HCT116 (cell line): ENCODE measurements around the gene FNIP2. TPM values are rescaled to one million over a fixed set of nuclear protein-coding genes. Genes with fewer than 3 reads are reported as not detected.

ENCODE experiments used
- ATAC-seq: fragments of 200-7000 bp; cut with Tn5 transposase; 2 replicates; pipeline ENCODE4 v1.9.1; 2020; ENCODE audit warnings: mild to moderate bottlenecking, moderate library complexity
- BruUV-seq: library from RNA; stranded (reverse); fragments of 400-500 nt; replicated peaks from 2 replicates; lab custom pipeline; 2021; lab: Mats Ljungman, UMichigan
- CTCF ChIA-PET: fragments of 300-600 bp; sonication (Branson Sonifier 250); formaldehyde crosslinking; loops from one replicate; lab custom pipeline; 2021; ENCODE audit warnings: antibody characterized with exemption; lab: Charles Lee
- POLR2A ChIA-PET: fragments of 300-600, 350-600 bp; sonication (Branson Sonifier 250); formaldehyde crosslinking; loops from one replicate; lab custom pipeline; 2021; ENCODE audit warnings: antibody characterized with exemption; lab: Charles Lee
- RAD21 ChIA-PET, 2 experiments: fragments of 300-600 bp; sonication (Branson Sonifier 250); formaldehyde crosslinking; loops; one replicate each; lab custom pipeline; 2023; ENCODE audit warnings: low total read pairs in 2 of 2; ENCODE audit not compliant: uncharacterized antibody in 2 of 2, unreplicated experiment in 2 of 2, low non-redundant PET in 1 of 2; lab: Charles Lee
- DNase-seq: peaks from one replicate; pipeline ENCODE4 v3.0.0-alpha.2; 2010; ENCODE audit warnings: low read depth, low spot score
- H2AFZ ChIP-seq: fragments of 200-600 bp; shearing (Covaris generic), sonication (generic); 2 replicates; pipeline ENCODE4 v1.6.1; 2017; ENCODE audit warnings: low read depth, mixed run types, mixed read lengths, antibody characterized with exemption, low read length; ENCODE audit not compliant: poor library complexity, severe bottlenecking
- H3K27ac ChIP-seq: 2 replicates; pipeline ENCODE4 v1.5.1; 2012; ENCODE audit warnings: low read depth, low read length
- H3K27me3 ChIP-seq: fragments of 200-600 bp; sonication (generic); 2 replicates; pipeline ENCODE4 v1.6.1; 2016; ENCODE audit warnings: mixed run types, low read length, mixed read lengths; ENCODE audit not compliant: insufficient read depth
- H3K36me3 ChIP-seq, 2 experiments: fragments of 200-500 bp in 1 of 2; fragments of 200-600 bp in 1 of 2; sonication (Bioruptor generic) in 1 of 2; sonication (generic) in 1 of 2; 2 replicates each; pipeline versions ENCODE4 v1.5.1 to v1.6.1; 2014 to 2016; ENCODE audit warnings: low read length in 2 of 2, inconsistent platforms in 1 of 2, mixed read lengths in 1 of 2, mixed run types in 1 of 2; ENCODE audit not compliant: insufficient read depth in 2 of 2, control insufficient read depth in 1 of 2
- H3K4me1 ChIP-seq, 2 experiments: fragments of 200-600 bp in 1 of 2; sonication (generic) in 1 of 2; 2 replicates each; pipeline versions ENCODE4 v1.5.1 to v1.6.1; 2012 to 2017; ENCODE audit warnings: low read length in 2 of 2, inconsistent platforms in 1 of 2, mild to moderate bottlenecking in 1 of 2, mixed read lengths in 1 of 2, mixed run types in 1 of 2, moderate library complexity in 1 of 2; ENCODE audit not compliant: insufficient read depth in 2 of 2, control insufficient read depth in 1 of 2
- H3K4me2 ChIP-seq: fragments of 200-600 bp; sonication (generic); 2 replicates; pipeline ENCODE4 v1.6.1; 2017; ENCODE audit warnings: mixed run types, low read length, mixed read lengths
- H3K4me3 ChIP-seq, 2 experiments: fragments of 200-600 bp in 1 of 2; sonication (generic) in 1 of 2; replicated peaks in 1 of 2; 2 replicates each; pipeline ENCODE4 v1.5.1; 2011 to 2016; ENCODE audit warnings: low read length in 2 of 2, control low read depth in 1 of 2, low read depth in 1 of 2, mild to moderate bottlenecking in 1 of 2, mixed read lengths in 1 of 2, mixed run types in 1 of 2
- H3K79me2 ChIP-seq: fragments of 200-600 bp; sonication (generic); 2 replicates; pipeline ENCODE4 v1.6.1; 2017; ENCODE audit warnings: mild to moderate bottlenecking, mixed run types, low read length, moderate library complexity, mixed read lengths; ENCODE audit not compliant: insufficient read depth
- H3K9ac ChIP-seq: fragments of 200-600 bp; sonication (generic); 2 replicates; pipeline ENCODE4 v1.6.1; 2016; ENCODE audit warnings: low read length, mixed read lengths
- H3K9me2 ChIP-seq: fragments of 200-600 bp; sonication (generic), shearing (Covaris generic); 2 replicates; pipeline ENCODE4 v1.6.1; 2017; ENCODE audit warnings: mixed run types, mild to moderate bottlenecking, moderate library complexity; ENCODE audit not compliant: insufficient read depth
- H3K9me3 ChIP-seq, 2 experiments: fragments of 200-500 bp in 1 of 2; fragments of 200-600 bp in 1 of 2; sonication (Bioruptor generic) in 1 of 2; sonication (generic) in 1 of 2; 2 replicates each; pipeline ENCODE4 v1.6.1; 2014 to 2017; ENCODE audit warnings: low read length in 2 of 2, mixed read lengths in 2 of 2, inconsistent platforms in 1 of 2, low read depth in 1 of 2, mild to moderate bottlenecking in 1 of 2, mixed run types in 1 of 2, moderate library complexity in 1 of 2; ENCODE audit not compliant: control insufficient read depth in 1 of 2, insufficient read depth in 1 of 2
- H4K20me1 ChIP-seq: fragments of 200-600 bp; sonication (generic), shearing (Covaris generic); 2 replicates; pipeline ENCODE4 v1.6.1; 2017; ENCODE audit warnings: mixed run types, mild to moderate bottlenecking, moderate library complexity; ENCODE audit not compliant: insufficient read depth
- EZH2phosphoT487 ChIP-seq: fragments of 200-600 bp; IDR thresholded peaks from 2 replicates; pipeline ENCODE4 v1.6.1; 2018; ENCODE audit warnings: antibody characterized with exemption, borderline replicate concordance
- JUND ChIP-seq: IDR thresholded peaks from 2 replicates; pipeline ENCODE4 v1.6.1; 2012
- REST ChIP-seq: IDR thresholded peaks from 2 replicates; pipeline ENCODE4 v1.6.1; 2012; ENCODE audit warnings: low read depth
- ZNF274 ChIP-seq: fragments of 200-500 bp; sonication (Bioruptor generic); IDR thresholded peaks from 2 replicates; pipeline ENCODE4 v1.6.1; 2014; ENCODE audit warnings: mild to moderate bottlenecking, low read depth, low read length, inconsistent platforms
- intact Hi-C: fragments of 100-400 bp; cut with micrococcal nuclease; formaldehyde crosslinking; loops from 2 replicates; pipeline ENCODE4 v1.10.0; 2022
- total RNA-seq: library from RNA; stranded (reverse); gene quantifications from one replicate; pipeline ENCODE4 v1.2.1, GENCODE V29; 2021; ENCODE audit not compliant: unreplicated experiment

FNIP2 gene
- total RNA-seq, 1 experiment from 2014 or later = 4.8 TPM

GRCh38 chr4:158903079-158903456 lies 134.2 kb downstream of the FNIP2 start (continued):
- no peak for TF ChIP-seq REST

GRCh38 chr4:158903472-158904043 lies 134.7 kb downstream of the FNIP2 start:
- ATAC-seq = no peak
- no peak overlapping the region for H3K9ac ChIP-seq
- H3K9me3 ChIP-seq = no peaks in the 10 kb centered on the region
- H2AFZ ChIP-seq = no peak overlapping the region
- no TSS peak for BruUV-seq
- TF ChIP-seq ZNF274 (no peak), JUND (no peak), EZH2phosphoT487 (no peak)
- peaks cover 0 to 13% of the 10 kb centered on the region in 2 experiments; a peak in 3 of 4 replicates for H3K4me1 ChIP-seq
- no peaks in the 10 kb centered on the region for H3K36me3 ChIP-seq
- H3K9me2 ChIP-seq = no peaks in the 10 kb centered on the region
- RAD21 ChIA-PET = no interaction called here
- intact Hi-C loops = no loop called here
- DNase-seq = no peak
- POLR2A ChIA-PET = no interaction called here
- CTCF ChIA-PET = no interaction called here
- H3K4me2 ChIP-seq = no peak overlapping the region
- no peak overlapping the region for H3K27ac ChIP-seq
- no peaks in the 10 kb centered on the region for H4K20me1 ChIP-seq
- H3K79me2 ChIP-seq = no peaks in the 10 kb centered on the region
- no peaks in the 10 kb centered on the region for H3K27me3 ChIP-seq
- no peak overlapping the region for H3K4me3 ChIP-seq
